Stimulated activated CD8-positive, alpha-beta memory T cell treated with anti-CD3 and anti-CD28 coated beads, Interleukin-4, amount 100 ng/mL, for 1 hour (primary cell): ENCODE data around the gene LUZP1.

ENCODE experiments used
- DNase-seq, 2 donors: peaks; one replicate each; pipeline ENCODE4 v3.0.0-alpha.2; 2020; ENCODE audit warnings: low read depth in 2 of 2, low spot score in 1 of 2

LUZP1 gene

GRCh38 chr1:23088027-23088426 is 80.6 kb downstream of the LUZP1 start:
- no peak for DNase-seq

- DNase-seq, result no peak
Observed at GRCh38 chr1:23085696-23086095, 83.0 kb downstream of the LUZP1 start.

GRCh38 chr1:23084880-23085279 is 83.8 kb downstream of the LUZP1 start:
- no peak for DNase-seq

DNA sequence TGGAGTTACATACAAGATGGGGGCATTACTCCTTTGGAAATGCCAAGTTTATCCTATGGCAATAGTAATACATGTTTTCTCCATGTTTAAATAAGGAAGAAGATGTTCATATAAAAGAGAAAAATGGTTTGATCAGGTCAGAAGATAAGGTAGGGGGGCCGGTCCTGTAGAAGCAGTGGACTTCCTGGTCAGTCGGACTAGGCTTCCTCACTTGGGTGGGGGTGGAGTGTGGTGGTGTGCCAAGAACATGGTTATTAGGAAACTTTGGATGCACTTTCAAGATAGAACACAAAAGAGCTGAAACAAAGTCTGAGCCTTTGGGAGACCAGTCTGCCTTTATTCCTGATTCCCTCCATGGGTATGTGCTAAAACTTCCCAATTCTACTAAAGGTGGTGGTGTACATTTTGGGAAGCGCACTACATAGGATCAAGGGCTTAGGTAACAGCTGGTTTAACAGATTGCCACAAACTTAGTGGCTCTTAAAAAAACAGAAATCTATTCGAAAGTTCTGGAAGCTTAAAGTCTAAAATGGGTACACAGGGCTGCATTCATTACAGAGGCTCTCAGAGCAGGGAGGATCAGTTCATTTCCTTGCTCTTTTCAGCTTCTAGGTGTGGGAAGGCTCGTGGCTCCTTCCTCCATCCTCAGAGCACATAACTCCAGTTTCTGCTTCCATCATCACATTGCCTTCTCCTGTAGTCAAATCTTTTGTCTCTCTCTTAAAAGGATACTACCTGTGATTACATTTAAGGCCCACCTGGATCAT is 84.8 kb downstream of the LUZP1 start:
- DNase-seq, result no peak

DNA sequence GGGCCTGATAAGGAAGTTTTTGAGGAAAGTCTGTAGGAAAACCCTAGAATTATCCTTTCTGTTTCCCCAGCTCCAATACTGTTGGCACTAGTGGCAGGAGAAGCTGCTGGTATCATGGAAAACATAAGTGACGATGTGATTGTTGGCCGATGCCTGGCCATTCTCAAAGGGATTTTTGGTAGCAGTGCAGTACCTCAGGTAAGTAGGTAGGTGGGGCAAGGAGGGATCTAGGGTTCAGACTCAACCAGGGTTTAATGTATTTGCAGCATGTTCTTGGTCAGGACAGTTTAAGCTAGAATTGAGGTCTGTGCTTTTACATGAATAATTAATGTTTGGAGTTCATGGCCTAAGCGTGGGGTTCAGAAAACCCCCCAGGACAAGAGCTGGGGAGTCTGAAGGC is 87.3 kb downstream of the LUZP1 start:
- no peak for DNase-seq

GRCh38 chr1:23080885-23081284 is 87.8 kb downstream of the LUZP1 start:
- DNase-seq, result no peak

- no peak for DNase-seq
Observed at GRCh38 chr1:23079025-23079424, 89.6 kb downstream of the LUZP1 start.

DNA sequence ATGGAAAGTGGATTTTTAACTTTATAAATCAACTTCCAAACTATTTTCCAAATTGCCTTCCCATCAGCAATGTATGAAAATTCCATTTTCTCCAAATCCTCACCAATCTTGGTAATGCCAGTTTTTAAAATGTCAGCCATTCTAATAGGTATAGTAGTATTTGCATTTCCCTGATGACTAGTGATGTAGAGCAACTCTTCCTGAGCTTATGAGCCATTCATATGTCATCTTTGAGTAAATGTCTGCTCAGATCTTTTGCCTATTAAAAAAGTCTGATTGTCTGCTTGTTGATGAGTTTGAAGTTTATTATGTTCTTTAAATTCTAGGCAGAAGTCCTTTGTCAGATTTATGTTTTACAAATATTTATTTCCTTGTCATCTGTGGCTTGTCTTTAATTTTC is 94.6 kb downstream of the LUZP1 start:
- DNase-seq, result no peak

DNA sequence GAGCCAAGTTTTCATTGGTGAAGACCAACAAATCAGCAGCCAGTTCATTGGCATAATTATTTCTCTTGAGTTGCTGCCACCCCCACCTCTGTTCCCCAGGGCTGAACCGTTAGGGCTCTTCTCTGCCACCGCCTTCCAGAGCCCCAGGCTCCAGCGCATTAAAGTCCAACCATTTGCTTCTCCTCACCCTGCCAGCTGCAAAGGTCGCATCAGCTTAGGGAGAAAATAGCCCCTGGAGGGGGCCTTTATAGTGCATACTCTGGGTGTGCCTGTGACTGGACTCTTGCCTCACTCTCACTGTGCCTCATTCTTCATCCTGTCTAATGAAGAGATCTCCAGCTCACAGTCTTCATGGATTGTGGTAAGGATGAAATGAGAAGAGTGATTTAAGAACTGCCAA is 99.0 kb downstream of the LUZP1 start:
- DNase-seq, result no peak

DNA sequence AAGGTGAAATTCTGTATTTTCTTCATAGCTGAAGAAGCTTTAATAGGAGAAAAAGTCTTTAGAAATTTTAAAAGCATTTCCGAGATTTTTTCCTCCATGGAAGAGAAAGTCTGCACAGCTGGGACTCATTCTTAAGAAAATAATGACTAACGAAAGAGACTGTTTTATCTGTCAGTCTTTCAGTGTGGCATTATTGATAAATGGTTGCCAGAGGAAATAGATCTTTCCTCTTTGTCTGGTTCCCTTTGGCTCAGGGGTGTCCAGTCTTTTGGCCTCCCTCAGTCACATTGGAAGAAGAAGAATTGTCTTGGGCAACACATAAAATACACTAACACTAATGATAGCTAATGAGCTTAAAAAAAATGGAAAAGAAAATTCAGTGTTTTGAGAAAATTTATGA is 99.5 kb downstream of the LUZP1 start:
- no peak for DNase-seq

DNA sequence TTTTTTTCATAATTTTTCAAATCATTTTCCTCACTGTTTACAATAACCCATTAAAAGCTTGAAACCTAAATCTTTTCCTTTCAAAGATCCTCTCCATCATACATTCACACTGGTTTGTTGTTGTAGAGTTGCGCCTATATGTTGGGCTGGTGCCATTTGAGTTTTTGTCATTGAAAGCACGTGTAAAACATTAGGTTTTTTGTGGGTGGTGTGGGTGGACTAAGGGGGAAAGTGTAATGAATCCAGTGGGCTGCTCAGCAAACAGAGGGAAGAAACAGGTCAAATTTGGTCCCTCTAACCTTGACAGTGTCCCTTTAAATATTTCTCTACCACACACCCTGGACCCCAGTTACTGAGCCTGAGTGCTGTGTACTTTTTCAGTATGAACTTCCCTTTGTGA is 102.6 kb downstream of the LUZP1 start:
- DNase-seq, result no peak

GRCh38 chr1:23065385-23065784 is 103.3 kb downstream of the LUZP1 start:
- no peak for DNase-seq

DNA sequence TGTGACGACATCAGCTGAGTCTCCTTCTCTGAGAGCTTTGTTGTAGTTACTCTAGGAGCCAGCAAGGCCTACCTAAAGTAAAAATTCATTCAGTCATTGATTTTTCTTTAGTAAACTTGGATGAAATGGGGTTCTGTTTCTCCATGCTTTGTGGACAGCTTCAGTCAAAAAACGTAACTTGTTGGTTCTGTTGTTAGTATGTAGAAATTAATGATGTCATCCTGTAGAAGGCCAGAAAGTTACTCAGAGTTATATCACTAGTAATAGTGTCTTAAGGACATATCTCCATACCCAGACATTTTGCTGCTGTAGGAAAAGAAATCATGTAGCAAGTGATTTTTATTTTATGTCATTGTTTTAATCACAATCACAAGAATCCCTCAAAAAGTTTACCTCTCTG is 106.4 kb downstream of the LUZP1 start:
- no peak for DNase-seq

DNA sequence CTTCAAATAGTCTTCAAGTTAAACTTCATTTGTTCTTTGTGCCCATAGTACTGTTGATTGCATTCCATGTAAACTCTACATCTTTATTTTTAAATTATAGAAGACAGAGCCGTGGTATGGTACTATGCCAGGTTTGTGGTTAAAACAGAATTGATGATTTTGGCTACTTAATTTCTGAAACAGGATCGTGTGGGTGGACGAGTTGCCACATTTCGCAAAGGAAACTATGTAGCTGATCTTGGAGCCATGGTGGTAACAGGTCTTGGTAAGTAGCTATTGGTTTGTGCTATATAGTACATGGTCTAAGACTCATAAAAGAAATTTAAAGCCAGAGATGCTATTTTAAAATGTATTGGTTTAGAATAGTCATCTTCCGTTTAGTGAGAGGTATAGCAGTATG is 111.4 kb downstream of the LUZP1 start:
- DNase-seq, result no peak

- DNase-seq, result no peak
Observed at GRCh38 chr1:23051290-23051909, 117.3 kb downstream of the LUZP1 start.

DNA sequence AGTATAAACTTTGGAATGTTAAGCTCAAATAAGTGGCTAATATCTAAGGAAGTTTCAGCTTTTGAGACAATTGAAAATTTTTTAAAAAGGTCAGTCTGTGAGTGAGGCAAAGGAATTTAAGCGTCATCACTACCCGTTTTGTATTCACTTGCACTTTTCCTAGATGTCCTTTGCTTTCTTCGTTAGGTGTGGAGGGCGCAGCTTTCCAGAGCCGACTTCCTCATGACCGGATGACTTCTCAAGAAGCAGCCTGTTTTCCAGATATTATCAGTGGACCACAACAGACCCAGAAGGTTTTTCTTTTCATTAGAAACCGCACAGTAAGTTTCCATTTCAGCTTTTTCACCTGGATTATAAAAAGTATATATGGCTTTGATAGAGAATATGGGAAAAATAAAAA is 118.5 kb downstream of the LUZP1 start:
- no peak for DNase-seq

- DNase-seq, result no peak
Observed at GRCh38 chr1:23044035-23044434, 124.6 kb downstream of the LUZP1 start.

GRCh38 chr1:23040509-23040908 is 128.1 kb downstream of the LUZP1 start:
- no peak for DNase-seq

DNA sequence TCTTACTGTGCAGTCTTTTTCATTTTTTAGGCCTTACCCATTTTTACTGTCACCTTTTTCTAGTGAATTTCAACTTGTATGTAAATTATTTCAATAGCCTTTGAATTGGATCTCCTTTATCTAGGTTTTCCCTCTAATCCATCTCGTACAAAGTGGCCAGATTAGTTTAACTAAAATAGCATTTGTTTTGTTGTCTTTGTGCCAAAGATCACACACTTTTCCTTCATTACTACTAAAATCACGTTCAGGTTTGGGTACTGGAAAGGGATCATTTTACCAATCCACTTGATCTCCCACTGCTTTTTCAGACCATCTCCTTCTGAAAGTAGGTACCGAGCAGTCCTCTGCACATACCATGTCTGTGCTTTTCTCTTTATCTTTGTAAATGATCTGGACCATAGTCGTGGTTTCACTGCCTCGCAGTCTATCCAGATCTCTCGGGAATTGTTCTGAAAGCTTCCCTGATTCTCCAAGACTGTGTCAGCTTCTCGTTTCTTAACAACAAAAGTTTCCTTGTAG is 129.3 kb downstream of the LUZP1 start:
- no peak for DNase-seq

DNA sequence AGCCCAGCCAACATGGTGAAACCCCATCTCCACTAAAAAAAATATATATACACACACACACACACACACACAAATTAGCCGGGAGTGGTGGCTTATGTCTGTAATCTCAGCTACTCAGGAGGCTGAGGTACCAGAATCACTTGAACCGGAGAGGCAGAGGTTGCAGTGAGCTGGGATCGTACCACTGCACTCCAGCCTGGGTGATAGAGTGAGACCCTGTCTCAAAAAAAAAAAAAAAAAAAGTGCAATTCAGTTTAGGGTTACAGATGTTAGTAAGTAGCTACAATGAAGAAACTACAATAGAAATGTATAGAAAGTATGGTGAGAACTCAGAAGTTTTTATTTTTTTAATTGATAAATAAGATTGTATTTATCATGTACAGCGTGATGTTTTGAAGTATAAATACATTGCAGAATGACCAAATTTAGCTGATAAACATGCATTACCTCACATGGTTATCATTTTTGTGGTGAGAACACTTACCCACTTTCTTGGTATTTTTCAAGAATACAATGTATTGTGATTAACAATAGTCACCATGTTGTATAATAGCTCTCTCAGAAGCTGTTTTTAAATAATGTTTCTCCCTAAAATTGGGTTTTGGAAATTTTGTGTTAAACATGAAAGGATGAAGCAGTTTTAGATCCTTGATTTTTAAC is 131.4 kb downstream of the LUZP1 start:
- no peak for DNase-seq

DNA sequence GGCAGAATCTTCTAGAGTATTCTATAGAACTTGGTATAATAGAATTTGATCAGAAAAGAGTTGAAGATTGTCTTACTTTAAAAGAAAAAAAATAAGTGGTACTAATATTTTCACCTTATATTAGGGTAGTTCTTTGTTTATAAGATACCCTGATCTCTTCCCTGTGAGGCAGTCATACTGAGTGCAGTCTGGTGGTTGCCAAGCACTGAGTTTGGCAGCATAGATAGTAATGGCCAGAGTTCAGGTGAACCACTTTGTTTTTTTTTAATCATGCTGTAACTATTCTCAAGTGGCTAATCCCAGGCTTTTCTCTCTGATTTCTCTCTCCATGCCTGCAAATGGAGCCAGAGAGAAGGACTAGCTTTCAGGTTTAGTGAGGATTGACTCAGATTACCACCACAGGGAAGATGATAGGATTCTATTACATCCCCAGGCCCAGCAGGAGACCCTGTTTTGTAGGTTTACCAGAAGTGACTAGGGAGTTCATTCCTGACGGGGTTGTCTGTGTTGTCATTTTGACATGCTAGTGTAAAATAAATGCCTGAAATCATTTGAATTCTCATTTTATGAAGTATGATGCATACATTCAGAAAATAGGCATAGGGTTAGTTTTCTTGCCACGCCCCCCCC is 132.7 kb downstream of the LUZP1 start:
- no peak for DNase-seq
